H1 (cell line): ENCODE data around the gene SIMC1. TPM values are rescaled to one million over a fixed set of nuclear protein-coding genes. Genes with fewer than 3 reads are reported as not detected.
A peak's percentile ranks its signal among the peaks of the same experiment; 100 is the strongest.

Experiments
- CREB1 ChIP-seq: IDR thresholded peaks from 2 replicates; pipeline ENCODE4 v1.6.1; 2012; ENCODE audit warnings: inconsistent platforms
- RBBP5 ChIP-seq: IDR thresholded peaks from 2 replicates; pipeline ENCODE4 v1.7.1; 2012; ENCODE audit warnings: low read depth, mild to moderate bottlenecking, inconsistent platforms, low read length, moderate library complexity, borderline replicate concordance
- RNF2 ChIP-seq: fragments of 200-900, 300-1000 bp; sonication (generic); IDR thresholded peaks from 2 replicates; pipeline ENCODE4 v1.7.1; 2016; ENCODE audit warnings: borderline replicate concordance, low read depth, mild to moderate bottlenecking, antibody characterized with exemption, low read length; ENCODE audit not compliant: poor library complexity, severe bottlenecking; ENCODE audit errors: missing control alignments
- SIRT6 ChIP-seq: IDR thresholded peaks from one replicate; pipeline ENCODE4 v1.7.1; 2012; ENCODE audit warnings: low read length, inconsistent platforms
- TBP ChIP-seq: IDR thresholded peaks from 2 replicates; pipeline ENCODE4 v1.6.1; 2011; ENCODE audit warnings: low read depth, low read length, improper control_type of control experiment
- polyA plus RNA-seq, 7 experiments: library from polyadenylated mRNA; depleted of rRNA in 3 of 7; stranded (reverse) in 5 of 7; unstranded in 2 of 7; fragments of >200 nt in 5 of 7; fragments of 200-250 nt in 2 of 7; gene quantifications; 1 replicate in 5 of 7; 2 replicates in 1 of 7; 4 replicates in 1 of 7; pipeline versions ENCODE4 v1.2.1 to v1.2.3, GENCODE V29; 2011 to 2013; ENCODE audit warnings: missing spikeins in 2 of 7, mixed read lengths in 2 of 7
- total RNA-seq: library from RNA; stranded (reverse); fragmentation: NEBNext Ultra II Directional; extraction: Animal tissue kit (Norgen Biotek cat#: 25700); gene quantifications from 2 replicates; pipeline ENCODE4 v1.2.1, GENCODE V29; 2021
- TF ChIP-seq, protein P1 (sequence below): IDR thresholded peaks from 2 replicates; pipeline ENCODE4 v1.6.1; 2012; ENCODE audit warnings: low read length, inconsistent platforms
- TF ChIP-seq, protein P2 (sequence below), 3 experiments: IDR thresholded peaks; 1 replicate in 2 of 3; 2 replicates in 1 of 3; pipeline versions ENCODE4 v1.5.1 to v1.6.1; 2011; ENCODE audit warnings: low read length in 3 of 3, mild to moderate bottlenecking in 3 of 3, inconsistent platforms in 2 of 3, low read depth in 1 of 3, moderate library complexity in 1 of 3; ENCODE audit not compliant: insufficient read depth in 1 of 3; ENCODE audit errors: control extremely low read depth in 1 of 3

SIMC1 gene
- total and polyA plus RNA-seq, 2 of the 8 experiments (the other 6 are each of a cell fraction or from before 2014, with no cell fraction given), result 12.3 to 21.2 TPM

- TF ChIP-seq, protein P1, sequence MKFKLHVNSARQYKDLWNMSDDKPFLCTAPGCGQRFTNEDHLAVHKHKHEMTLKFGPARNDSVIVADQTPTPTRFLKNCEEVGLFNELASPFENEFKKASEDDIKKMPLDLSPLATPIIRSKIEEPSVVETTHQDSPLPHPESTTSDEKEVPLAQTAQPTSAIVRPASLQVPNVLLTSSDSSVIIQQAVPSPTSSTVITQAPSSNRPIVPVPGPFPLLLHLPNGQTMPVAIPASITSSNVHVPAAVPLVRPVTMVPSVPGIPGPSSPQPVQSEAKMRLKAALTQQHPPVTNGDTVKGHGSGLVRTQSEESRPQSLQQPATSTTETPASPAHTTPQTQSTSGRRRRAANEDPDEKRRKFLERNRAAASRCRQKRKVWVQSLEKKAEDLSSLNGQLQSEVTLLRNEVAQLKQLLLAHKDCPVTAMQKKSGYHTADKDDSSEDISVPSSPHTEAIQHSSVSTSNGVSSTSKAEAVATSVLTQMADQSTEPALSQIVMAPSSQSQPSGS, result peak; percentile 49; the same call in 1 of the 2 replicates
- TF ChIP-seq TBP, result peak; percentile 93
- TF ChIP-seq, protein P2, sequence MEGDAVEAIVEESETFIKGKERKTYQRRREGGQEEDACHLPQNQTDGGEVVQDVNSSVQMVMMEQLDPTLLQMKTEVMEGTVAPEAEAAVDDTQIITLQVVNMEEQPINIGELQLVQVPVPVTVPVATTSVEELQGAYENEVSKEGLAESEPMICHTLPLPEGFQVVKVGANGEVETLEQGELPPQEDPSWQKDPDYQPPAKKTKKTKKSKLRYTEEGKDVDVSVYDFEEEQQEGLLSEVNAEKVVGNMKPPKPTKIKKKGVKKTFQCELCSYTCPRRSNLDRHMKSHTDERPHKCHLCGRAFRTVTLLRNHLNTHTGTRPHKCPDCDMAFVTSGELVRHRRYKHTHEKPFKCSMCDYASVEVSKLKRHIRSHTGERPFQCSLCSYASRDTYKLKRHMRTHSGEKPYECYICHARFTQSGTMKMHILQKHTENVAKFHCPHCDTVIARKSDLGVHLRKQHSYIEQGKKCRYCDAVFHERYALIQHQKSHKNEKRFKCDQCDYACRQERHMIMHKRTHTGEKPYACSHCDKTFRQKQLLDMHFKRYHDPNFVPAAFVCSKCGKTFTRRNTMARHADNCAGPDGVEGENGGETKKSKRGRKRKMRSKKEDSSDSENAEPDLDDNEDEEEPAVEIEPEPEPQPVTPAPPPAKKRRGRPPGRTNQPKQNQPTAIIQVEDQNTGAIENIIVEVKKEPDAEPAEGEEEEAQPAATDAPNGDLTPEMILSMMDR (IDR thresholded peaks at IDR 0.05; ENCODE audit: control extremely low read depth in 1 of 3, insufficient read depth in 1 of 3, low read depth in 1 of 3, low read length in 3 of 3), result peak in 1 of 3 experiments; percentile 5; a peak in 2 of 4 replicates
- peak; percentile 92; the same call in 1 of the 2 replicates for TF ChIP-seq RBBP5
- no peak for TF ChIP-seq RNF2
- no peak for TF ChIP-seq SIRT6
- no peak for TF ChIP-seq CREB1
- TF ChIP-seq, all 59 proteins: peak for 27
These were observed 123.4 kb downstream of the SIMC1 start, which contains the start of gene KIAA1191 (continued) for GRCh38 chr5:176361437-176362232.
